ENCODE measurements around the gene NDUFAF5. TPM values are rescaled to one million over a fixed set of nuclear protein-coding genes. Genes with fewer than 3 reads are reported as not detected.

The NDUFAF5 gene
- total RNA-seq, 1 donor from 2014 or later = 40.4 TPM

- DNase-seq (ENCODE audit: low spot score in 2 of 2, unreplicated experiment in 2 of 2) = peak in 1 of 2 experiments; percentile 42
- H3K27ac Mint-ChIP-seq = peak overlapping the region; percentile 21
- H3K27me3 Mint-ChIP-seq (ENCODE audit: low read depth) = no peaks in the 10 kb centered on the region
- H3K36me3 Mint-ChIP-seq = peaks cover 13% of the 10 kb centered on the region
- TF ChIP-seq CTCF (IDR thresholded peaks at IDR 0.05; ENCODE audit: unreplicated experiment) = peak; percentile 96
- H3K9me3 Mint-ChIP-seq = no peaks in the 10 kb centered on the region
- H3K4me1 Mint-ChIP-seq = no peaks in the 10 kb centered on the region
- H3K4me3 Mint-ChIP-seq = no peak overlapping the region
These were observed 35.2 kb downstream of the NDUFAF5 start for GRCh38 chr20:13819885-13820645.

- DNase-seq (ENCODE audit: low spot score in 2 of 2, unreplicated experiment in 2 of 2) = no peak
- Mint-ChIP-seq H3K4me3 (no peak overlapping the region), H3K27ac (no peak overlapping the region)
These were observed 37.0 kb downstream of the NDUFAF5 start for GRCh38 chr20:13821876-13822275.

GRCh38 chr20:13822459-13822858 lies 37.6 kb downstream of the NDUFAF5 start:
- Mint-ChIP-seq H3K4me1 (no peaks in the 10 kb centered on the region), H3K36me3 (peaks cover 12% of the 10 kb centered on the region), H3K9me3 (no peaks in the 10 kb centered on the region), H3K4me3 (no peak overlapping the region), H3K27ac (no peak overlapping the region), H3K27me3 (ENCODE audit: low read depth) (peaks cover 7% of the 10 kb centered on the region)
- no peak for TF ChIP-seq CTCF (IDR thresholded peaks at IDR 0.05; ENCODE audit: unreplicated experiment)
- no peak for DNase-seq (ENCODE audit: low spot score in 2 of 2, unreplicated experiment in 2 of 2)

More at GRCh38 chr20:13821876-13822275, 37.0 kb downstream of the NDUFAF5 start:
- TF ChIP-seq CTCF (IDR thresholded peaks at IDR 0.05; ENCODE audit: unreplicated experiment) = no peak
- Mint-ChIP-seq H3K9me3 (no peaks in the 10 kb centered on the region), H3K36me3 (peaks cover 13% of the 10 kb centered on the region), H3K4me1 (no peaks in the 10 kb centered on the region), H3K27me3 (ENCODE audit: low read depth) (peaks cover 3% of the 10 kb centered on the region)

- no peak for TF ChIP-seq CTCF (IDR thresholded peaks at IDR 0.05; ENCODE audit: unreplicated experiment)
- Mint-ChIP-seq H3K4me3 (no peak overlapping the region), H3K27ac (no peak overlapping the region), H3K9me3 (no peaks in the 10 kb centered on the region), H3K36me3 (peaks cover 6% of the 10 kb centered on the region), H3K4me1 (no peaks in the 10 kb centered on the region), H3K27me3 (ENCODE audit: low read depth) (peaks cover 7% of the 10 kb centered on the region)
- no peak for DNase-seq (ENCODE audit: low spot score in 2 of 2, unreplicated experiment in 2 of 2)
These were observed 39.6 kb downstream of the NDUFAF5 start for GRCh38 chr20:13824459-13824858.

- TF ChIP-seq CTCF (IDR thresholded peaks at IDR 0.05; ENCODE audit: unreplicated experiment) = no peak
- DNase-seq (ENCODE audit: low spot score in 2 of 2, unreplicated experiment in 2 of 2) = no peak
- Mint-ChIP-seq H3K36me3 (peaks cover 6% of the 10 kb centered on the region), H3K4me1 (no peaks in the 10 kb centered on the region), H3K27me3 (ENCODE audit: low read depth) (peaks cover 7% of the 10 kb centered on the region), H3K9me3 (no peaks in the 10 kb centered on the region), H3K4me3 (no peak overlapping the region), H3K27ac (no peak overlapping the region)
These were observed 40.6 kb downstream of the NDUFAF5 start for GRCh38 chr20:13825465-13825864.
